Measurements from ENCODE around the gene RBM10.

RBM10 gene

GRCh38 chrX:47138171-47138570 is 6.8 kb upstream of the RBM10 start:
- Histone ChIP-seq H3K4me1 (ENCODE audit: low read length) (no peaks in the 10 kb centered on the region), H3F3A (ENCODE audit: insufficient read depth, low read length) (no peaks in the 10 kb centered on the region), H3K4me3 (ENCODE audit: low read length) (no peak overlapping the region), H3K9ac (ENCODE audit: low read length) (no peak overlapping the region), H2AFZ (ENCODE audit: low read length) (no peak overlapping the region), H3K36me3 (replicated peaks; ENCODE audit: insufficient read depth, low read length) (no peaks in the 10 kb centered on the region), H3K9me2 (replicated peaks; ENCODE audit: insufficient read depth, low read length) (no peaks in the 10 kb centered on the region), H3K27ac (ENCODE audit: low read length) (no peak overlapping the region), H4K20me1 (ENCODE audit: insufficient read depth, low read length) (no peaks in the 10 kb centered on the region), H3K4me2 (ENCODE audit: low read depth, low read length) (no peak overlapping the region), H3K27me3 (replicated peaks; ENCODE audit: insufficient read depth, low read length) (no peaks in the 10 kb centered on the region), H3K79me2 (ENCODE audit: low read length) (peaks cover 8% of the 10 kb centered on the region), H3K9me3 (replicated peaks; ENCODE audit: insufficient read depth, low read length) (no peaks in the 10 kb centered on the region)
- TF ChIP-seq CTCF (IDR thresholded peaks at IDR 0.05; ENCODE audit: low read length) (no peak), EZH2 (optimal IDR thresholded peaks at IDR 0.05; ENCODE audit: low read depth, low read length) (no peak), EZH2phosphoT487 (IDR thresholded peaks at IDR 0.05; ENCODE audit: low read length) (no peak)
- DNase-seq = no peak

- Histone ChIP-seq H3K79me2 (ENCODE audit: low read length) (peaks cover 54% of the 10 kb centered on the region), H3K9ac (ENCODE audit: low read length) (peak overlapping the region; percentile 96), H3K36me3 (replicated peaks; ENCODE audit: insufficient read depth, low read length) (no peaks in the 10 kb centered on the region), H3K4me2 (ENCODE audit: low read depth, low read length) (peak overlapping the region; percentile 66), H2AFZ (ENCODE audit: low read length) (peak overlapping the region; percentile 61), H3K4me1 (ENCODE audit: low read length) (no peaks in the 10 kb centered on the region), H3K9me2 (replicated peaks; ENCODE audit: insufficient read depth, low read length) (no peaks in the 10 kb centered on the region), H3K9me3 (replicated peaks; ENCODE audit: insufficient read depth, low read length) (no peaks in the 10 kb centered on the region), H3K27me3 (replicated peaks; ENCODE audit: insufficient read depth, low read length) (no peaks in the 10 kb centered on the region), H3F3A (ENCODE audit: insufficient read depth, low read length) (peaks cover 6% of the 10 kb centered on the region; the same call in 1 of the 2 replicates), H4K20me1 (ENCODE audit: insufficient read depth, low read length) (peaks cover 3% of the 10 kb centered on the region; the same call in 1 of the 2 replicates), H3K4me3 (ENCODE audit: low read length) (peak overlapping the region; percentile 85), H3K27ac (ENCODE audit: low read length) (peak overlapping the region; percentile 98)
- TF ChIP-seq EZH2phosphoT487 (IDR thresholded peaks at IDR 0.05; ENCODE audit: low read length) = no peak
- TF ChIP-seq CTCF (IDR thresholded peaks at IDR 0.05; ENCODE audit: low read length) = no peak
- TF ChIP-seq EZH2 (optimal IDR thresholded peaks at IDR 0.05; ENCODE audit: low read depth, low read length) = no peak
- DNase-seq = peak; percentile 46
These were observed 961 bp upstream of the RBM10 start for GRCh38 chrX:47143894-47144625.

GRCh38 chrX:47145395-47146120 is 537 bp downstream of the RBM10 start:
- Histone ChIP-seq H2AFZ (ENCODE audit: low read length) (no peak overlapping the region), H3F3A (ENCODE audit: insufficient read depth, low read length) (peaks cover 6% of the 10 kb centered on the region; the same call in 1 of the 2 replicates), H3K4me1 (ENCODE audit: low read length) (no peaks in the 10 kb centered on the region), H4K20me1 (ENCODE audit: insufficient read depth, low read length) (peaks cover 3% of the 10 kb centered on the region), H3K9ac (ENCODE audit: low read length) (peak overlapping the region; percentile 96), H3K27ac (ENCODE audit: low read length) (peak overlapping the region; percentile 98), H3K9me2 (replicated peaks; ENCODE audit: insufficient read depth, low read length) (no peaks in the 10 kb centered on the region), H3K27me3 (replicated peaks; ENCODE audit: insufficient read depth, low read length) (no peaks in the 10 kb centered on the region), H3K4me2 (ENCODE audit: low read depth, low read length) (peak overlapping the region; percentile 69), H3K4me3 (ENCODE audit: low read length) (peak overlapping the region; percentile 85), H3K79me2 (ENCODE audit: low read length) (peaks cover 67% of the 10 kb centered on the region), H3K36me3 (replicated peaks; ENCODE audit: insufficient read depth, low read length) (no peaks in the 10 kb centered on the region), H3K9me3 (replicated peaks; ENCODE audit: insufficient read depth, low read length) (no peaks in the 10 kb centered on the region)
- TF ChIP-seq CTCF (IDR thresholded peaks at IDR 0.05; ENCODE audit: low read length) (no peak), EZH2phosphoT487 (IDR thresholded peaks at IDR 0.05; ENCODE audit: low read length) (no peak), EZH2 (optimal IDR thresholded peaks at IDR 0.05; ENCODE audit: low read depth, low read length) (no peak)
- DNase-seq = no peak

Measured in MM.1S (cell line).